IPS DF 4.7 (cell line): Measurements from ENCODE around the gene ALKBH4.
"Not testable (repeated sequence)": the region's sequence is repeated elsewhere in the genome, so short reads cannot be mapped to it uniquely, and the experiment has no call there.

Source experiments
- DNase-seq: peaks from one replicate; pipeline ENCODE4 v3.0.0-alpha.2; 2013; ENCODE audit warnings: low spot score; ENCODE audit errors: extremely low read depth

The ALKBH4 gene

GRCh38 chr7:102478314-102479208, 13.9 kb upstream of the ALKBH4 start, which contains the start of gene POLR2J:
TSS of gene POLR2J (minus strand) at chr7:102478922. CDS start at chr7:102478860, 62 bp downstream.
- not testable (repeated sequence) for DNase-seq

GRCh38 chr7:102474736-102475435, 10.2 kb upstream of the ALKBH4 start:
- not testable (repeated sequence) for DNase-seq

- DNase-seq: not testable (repeated sequence)
Observed at GRCh38 chr7:102474116-102474515, 9.5 kb upstream of the ALKBH4 start.

GRCh38 chr7:102473271-102473991, 8.8 kb upstream of the ALKBH4 start:
- no peak for DNase-seq

- no peak for DNase-seq
Observed at GRCh38 chr7:102472126-102473041, 7.7 kb upstream of the ALKBH4 start.

GRCh38 chr7:102471791-102472125, 7.1 kb upstream of the ALKBH4 start:
- DNase-seq: no peak

- DNase-seq: no peak
Observed at GRCh38 chr7:102469972-102470825, 5.5 kb upstream of the ALKBH4 start.

GRCh38 chr7:102469351-102469971, 4.8 kb upstream of the ALKBH4 start:
- DNase-seq: no peak

- DNase-seq: no peak
Observed at GRCh38 chr7:102468478-102469350, 4.1 kb upstream of the ALKBH4 start.

GRCh38 chr7:102467581-102468477, 3.2 kb upstream of the ALKBH4 start:
- no peak for DNase-seq

- DNase-seq: no peak
Observed at GRCh38 chr7:102466097-102466496, 1.4 kb upstream of the ALKBH4 start.

- no peak for DNase-seq
Observed at GRCh38 chr7:102463841-102464576, 654 bp downstream of the ALKBH4 start.

GRCh38 chr7:102460467-102460866, 4.2 kb downstream of the ALKBH4 start:
- DNase-seq: no peak

GRCh38 chr7:102459221-102459844, 5.3 kb downstream of the ALKBH4 start:
- no peak for DNase-seq

- DNase-seq: no peak
Observed at GRCh38 chr7:102457352-102457924, 7.2 kb downstream of the ALKBH4 start.

- DNase-seq: no peak
Observed at GRCh38 chr7:102456327-102456726, 8.3 kb downstream of the ALKBH4 start.
